Esophagus muscularis mucosa (tissue), 3 donors: ENCODE data around the gene COPA.

Source experiments
- POLR2A ChIP-seq: fragments of 450-650 bp; IDR thresholded peaks from one replicate; pipeline ENCODE4 v1.6.1; 2017; ENCODE audit warnings: antibody characterized with exemption, moderate library complexity, mild to moderate bottlenecking, low read depth
- POLR2AphosphoS5 ChIP-seq, 2 donors: sonication (generic); formaldehyde crosslinking; IDR thresholded peaks; one replicate each; pipeline ENCODE4 v1.6.1; 2017; ENCODE audit warnings: antibody characterized with exemption in 2 of 2
- TF ChIP-seq, protein P1 (sequence below), 3 experiments: fragments of 200-600 bp in 2 of 3; fragments of 450-650 bp in 1 of 3; sonication (generic) in 2 of 3; IDR thresholded peaks; one replicate each; pipeline ENCODE4 v1.5.1; 2017 to 2019; ENCODE audit warnings: antibody characterized with exemption in 3 of 3, mild to moderate bottlenecking in 2 of 3, moderate library complexity in 1 of 3

- TF ChIP-seq, protein P1, sequence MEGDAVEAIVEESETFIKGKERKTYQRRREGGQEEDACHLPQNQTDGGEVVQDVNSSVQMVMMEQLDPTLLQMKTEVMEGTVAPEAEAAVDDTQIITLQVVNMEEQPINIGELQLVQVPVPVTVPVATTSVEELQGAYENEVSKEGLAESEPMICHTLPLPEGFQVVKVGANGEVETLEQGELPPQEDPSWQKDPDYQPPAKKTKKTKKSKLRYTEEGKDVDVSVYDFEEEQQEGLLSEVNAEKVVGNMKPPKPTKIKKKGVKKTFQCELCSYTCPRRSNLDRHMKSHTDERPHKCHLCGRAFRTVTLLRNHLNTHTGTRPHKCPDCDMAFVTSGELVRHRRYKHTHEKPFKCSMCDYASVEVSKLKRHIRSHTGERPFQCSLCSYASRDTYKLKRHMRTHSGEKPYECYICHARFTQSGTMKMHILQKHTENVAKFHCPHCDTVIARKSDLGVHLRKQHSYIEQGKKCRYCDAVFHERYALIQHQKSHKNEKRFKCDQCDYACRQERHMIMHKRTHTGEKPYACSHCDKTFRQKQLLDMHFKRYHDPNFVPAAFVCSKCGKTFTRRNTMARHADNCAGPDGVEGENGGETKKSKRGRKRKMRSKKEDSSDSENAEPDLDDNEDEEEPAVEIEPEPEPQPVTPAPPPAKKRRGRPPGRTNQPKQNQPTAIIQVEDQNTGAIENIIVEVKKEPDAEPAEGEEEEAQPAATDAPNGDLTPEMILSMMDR (IDR thresholded peaks at IDR 0.05), result no peak
- TF ChIP-seq POLR2AphosphoS5 (IDR thresholded peaks at IDR 0.05) (no peak), POLR2A (no peak)
These were observed 26.0 kb upstream of the COPA start for GRCh38 chr1:160369087-160369486.
